K562 (cell line): ENCODE data around the gene ELP1. TPM values are rescaled to one million over a fixed set of nuclear protein-coding genes. Genes with fewer than 3 reads are reported as not detected.

Source experiments
- CHD4 ChIP-seq: fragments of 200-600 bp; sonication (generic); IDR thresholded peaks from 3 replicates; pipeline ENCODE4 v1.6.1; 2012; ENCODE audit warnings: low read depth, mild to moderate bottlenecking, mixed read lengths, low read length, inconsistent platforms; ENCODE audit not compliant: insufficient read depth, insufficient replicate concordance, poor library complexity, severe bottlenecking
- JUN ChIP-seq, 2 experiments: sonication (generic) in 1 of 2; formaldehyde crosslinking in 1 of 2; IDR thresholded peaks; 2 replicates each; pipeline versions ENCODE4 v1.6.1 to v1.8.0; 2012 to 2022; ENCODE audit warnings: borderline replicate concordance in 2 of 2, mild to moderate bottlenecking in 2 of 2, improper control_type of control experiment in 1 of 2, low read depth in 1 of 2, low read length in 1 of 2, missing genetic modification reagents in 1 of 2
- KLF6 ChIP-seq: fragments of 250-450 bp; sonication (Bioruptor Pico); IDR thresholded peaks from 2 replicates; pipeline ENCODE4 v1.4.0; 2020; ENCODE audit warnings: mild to moderate bottlenecking, moderate library complexity, borderline replicate concordance
- NR2F6 ChIP-seq: fragments of 450-650 bp; formaldehyde crosslinking; IDR thresholded peaks from 2 replicates; pipeline ENCODE4 v1.4.0; 2020; ENCODE audit warnings: mild to moderate bottlenecking
- POLR3G ChIP-seq: IDR thresholded peaks from 2 replicates; pipeline ENCODE4 v1.6.1; 2011; ENCODE audit not compliant: insufficient read length, insufficient replicate concordance; ENCODE audit errors: extremely low read depth
- RB1 ChIP-seq: fragments of 450-650 bp; IDR thresholded peaks from 2 replicates; pipeline ENCODE4 v1.6.1; 2017; ENCODE audit warnings: low read depth, mild to moderate bottlenecking
- RBM22 ChIP-seq: fragments of 200-400 bp; formaldehyde crosslinking; IDR thresholded peaks from 2 replicates; pipeline ENCODE4 v1.6.1; 2018; ENCODE audit warnings: low read length, low read depth; ENCODE audit not compliant: poor library complexity, severe bottlenecking
- RNF2 ChIP-seq: sonication (generic); IDR thresholded peaks from 2 replicates; pipeline ENCODE4 v1.6.1; 2016
- SREBF2 ChIP-seq: sonication (generic); formaldehyde crosslinking; IDR thresholded peaks from 2 replicates; pipeline ENCODE4 v1.4.0; 2020; ENCODE audit warnings: mild to moderate bottlenecking, missing genetic modification reagents
- TAF7 ChIP-seq: fragments of 450-650 bp; IDR thresholded peaks from 2 replicates; pipeline ENCODE4 v1.6.1; 2016; ENCODE audit warnings: missing genetic modification characterization, missing compliant biosample characterization
- ZFP30 ChIP-seq: fragments of 250-450 bp; sonication (Bioruptor Pico); IDR thresholded peaks from 2 replicates; pipeline ENCODE4 v1.8.0; 2022; ENCODE audit warnings: moderate library complexity, mild to moderate bottlenecking, inconsistent platforms, borderline replicate concordance
- ZNF212 ChIP-seq: fragments of 450-650 bp; formaldehyde crosslinking; IDR thresholded peaks from 2 replicates; pipeline ENCODE4 v1.4.0; 2020; ENCODE audit warnings: mild to moderate bottlenecking
- ZNF253 ChIP-seq: fragments of 250-450 bp; sonication (Bioruptor Pico); conservative IDR thresholded peaks from 2 replicates; pipeline ENCODE4 v1.6.1; 2021; ENCODE audit warnings: mild to moderate bottlenecking
- ZNF586 ChIP-seq: fragments of 450-650 bp; formaldehyde crosslinking; conservative IDR thresholded peaks from 2 replicates; pipeline ENCODE4 v1.4.0; 2020; ENCODE audit warnings: mild to moderate bottlenecking, moderate library complexity
- polyA plus RNA-seq, 8 experiments: library from polyadenylated mRNA; depleted of rRNA in 4 of 8; stranded (reverse) in 5 of 8; unstranded in 3 of 8; fragments of >200 nt; fragmentation: Nextera tagmentation in 2 of 8; fragmentation: Illumina TruSeq in 1 of 8; extraction: Ambion mirVana in 2 of 8; extraction: Trizol in 1 of 8; gene quantifications; 2 replicates each; pipeline versions ENCODE4 v1.2.1 to v1.2.3, GENCODE V29; 2011 to 2014; ENCODE audit warnings: inconsistent platforms in 1 of 8, missing spikeins in 1 of 8
- total RNA-seq, 7 experiments: library from RNA; depleted of rRNA in 6 of 7; stranded (reverse); fragments of >200 nt in 6 of 7; fragmentation: Illumina TruSeq in 2 of 7; extraction: Trizol in 2 of 7; gene quantifications; 2 replicates each; pipeline versions ENCODE4 v1.2.1 to v1.2.3, GENCODE V29; 2011 to 2021; ENCODE audit warnings: low replicate concordance in 1 of 7
- TF ChIP-seq, protein P1 (sequence below), 2 experiments: fragments of 450-650 bp; conservative IDR thresholded peaks; 2 replicates each; pipeline ENCODE4 v1.6.1; 2017; ENCODE audit warnings: mild to moderate bottlenecking in 2 of 2, moderate library complexity in 2 of 2
- TF ChIP-seq, protein P2 (sequence below): sonication (generic); formaldehyde crosslinking; IDR thresholded peaks from 2 replicates; pipeline ENCODE4 v1.8.0; 2022; ENCODE audit warnings: mild to moderate bottlenecking, missing genetic modification reagents
- TF ChIP-seq, protein P3 (sequence below): fragments of 200-400 bp; formaldehyde crosslinking; IDR thresholded peaks from 2 replicates; pipeline ENCODE4 v1.6.1; 2017; ENCODE audit warnings: mild to moderate bottlenecking, low read depth, low read length, moderate library complexity
- TF ChIP-seq, protein P4 (sequence below): fragments of 250-450 bp; sonication (Bioruptor Pico); IDR thresholded peaks from 2 replicates; pipeline ENCODE4 v1.9.0; 2021; ENCODE audit warnings: mild to moderate bottlenecking, inconsistent platforms
- TF ChIP-seq, protein P5 (sequence below): sonication (generic); formaldehyde crosslinking; IDR thresholded peaks from 2 replicates; pipeline ENCODE4 v1.8.0; 2022; ENCODE audit warnings: mild to moderate bottlenecking, missing genetic modification reagents

The ELP1 gene
- total and polyA plus RNA-seq, 9 of the 15 experiments (the other 6 are each of a cell fraction or from before 2014, with no cell fraction given), result 17.0 to 48.6 (median 39.7) TPM

GRCh38 chr9:108903420-108904103, 30.4 kb downstream of the ELP1 start (continued):
- TF ChIP-seq, protein P1, sequence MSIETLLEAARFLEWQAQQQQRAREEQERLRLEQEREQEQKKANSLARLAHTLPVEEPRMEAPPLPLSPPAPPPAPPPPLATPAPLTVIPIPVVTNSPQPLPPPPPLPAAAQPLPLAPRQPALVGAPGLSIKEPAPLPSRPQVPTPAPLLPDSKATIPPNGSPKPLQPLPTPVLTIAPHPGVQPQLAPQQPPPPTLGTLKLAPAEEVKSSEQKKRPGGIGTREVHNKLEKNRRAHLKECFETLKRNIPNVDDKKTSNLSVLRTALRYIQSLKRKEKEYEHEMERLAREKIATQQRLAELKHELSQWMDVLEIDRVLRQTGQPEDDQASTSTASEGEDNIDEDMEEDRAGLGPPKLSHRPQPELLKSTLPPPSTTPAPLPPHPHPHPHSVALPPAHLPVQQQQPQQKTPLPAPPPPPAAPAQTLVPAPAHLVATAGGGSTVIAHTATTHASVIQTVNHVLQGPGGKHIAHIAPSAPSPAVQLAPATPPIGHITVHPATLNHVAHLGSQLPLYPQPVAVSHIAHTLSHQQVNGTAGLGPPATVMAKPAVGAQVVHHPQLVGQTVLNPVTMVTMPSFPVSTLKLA (conservative IDR thresholded peaks at IDR 0.05), result no peak
- TF ChIP-seq RB1 (no peak), SREBF2 (CRISPR knock-in tag) (no peak), NR2F6 (CRISPR knock-in tag) (no peak), POLR3G (no peak), ZNF586 (no peak), RBM22 (no peak), KLF6 (0 out of 2 replicates have a peak, but pooled peaks have one; percentile 21), TAF7 (tag) (no peak), ZNF253 (CRISPR knock-in tag) (no peak), RNF2 (no peak), ZNF212 (CRISPR knock-in tag) (no peak), ZFP30 (no peak), JUN (IDR thresholded peaks at IDR 0.05; ENCODE audit: borderline replicate concordance, low read depth, low read length) (peak; percentile 83), JUN (CRISPR knock-in tag; IDR thresholded peaks at IDR 0.05; ENCODE audit: borderline replicate concordance) (no peak), CHD4 (no peak)
- TF ChIP-seq, protein P2, sequence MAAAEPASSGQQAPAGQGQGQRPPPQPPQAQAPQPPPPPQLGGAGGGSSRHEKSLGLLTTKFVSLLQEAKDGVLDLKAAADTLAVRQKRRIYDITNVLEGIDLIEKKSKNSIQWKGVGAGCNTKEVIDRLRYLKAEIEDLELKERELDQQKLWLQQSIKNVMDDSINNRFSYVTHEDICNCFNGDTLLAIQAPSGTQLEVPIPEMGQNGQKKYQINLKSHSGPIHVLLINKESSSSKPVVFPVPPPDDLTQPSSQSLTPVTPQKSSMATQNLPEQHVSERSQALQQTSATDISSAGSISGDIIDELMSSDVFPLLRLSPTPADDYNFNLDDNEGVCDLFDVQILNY, result no peak
- TF ChIP-seq, protein P3, sequence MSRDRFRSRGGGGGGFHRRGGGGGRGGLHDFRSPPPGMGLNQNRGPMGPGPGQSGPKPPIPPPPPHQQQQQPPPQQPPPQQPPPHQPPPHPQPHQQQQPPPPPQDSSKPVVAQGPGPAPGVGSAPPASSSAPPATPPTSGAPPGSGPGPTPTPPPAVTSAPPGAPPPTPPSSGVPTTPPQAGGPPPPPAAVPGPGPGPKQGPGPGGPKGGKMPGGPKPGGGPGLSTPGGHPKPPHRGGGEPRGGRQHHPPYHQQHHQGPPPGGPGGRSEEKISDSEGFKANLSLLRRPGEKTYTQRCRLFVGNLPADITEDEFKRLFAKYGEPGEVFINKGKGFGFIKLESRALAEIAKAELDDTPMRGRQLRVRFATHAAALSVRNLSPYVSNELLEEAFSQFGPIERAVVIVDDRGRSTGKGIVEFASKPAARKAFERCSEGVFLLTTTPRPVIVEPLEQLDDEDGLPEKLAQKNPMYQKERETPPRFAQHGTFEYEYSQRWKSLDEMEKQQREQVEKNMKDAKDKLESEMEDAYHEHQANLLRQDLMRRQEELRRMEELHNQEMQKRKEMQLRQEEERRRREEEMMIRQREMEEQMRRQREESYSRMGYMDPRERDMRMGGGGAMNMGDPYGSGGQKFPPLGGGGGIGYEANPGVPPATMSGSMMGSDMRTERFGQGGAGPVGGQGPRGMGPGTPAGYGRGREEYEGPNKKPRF, result no peak
- TF ChIP-seq, protein P4, sequence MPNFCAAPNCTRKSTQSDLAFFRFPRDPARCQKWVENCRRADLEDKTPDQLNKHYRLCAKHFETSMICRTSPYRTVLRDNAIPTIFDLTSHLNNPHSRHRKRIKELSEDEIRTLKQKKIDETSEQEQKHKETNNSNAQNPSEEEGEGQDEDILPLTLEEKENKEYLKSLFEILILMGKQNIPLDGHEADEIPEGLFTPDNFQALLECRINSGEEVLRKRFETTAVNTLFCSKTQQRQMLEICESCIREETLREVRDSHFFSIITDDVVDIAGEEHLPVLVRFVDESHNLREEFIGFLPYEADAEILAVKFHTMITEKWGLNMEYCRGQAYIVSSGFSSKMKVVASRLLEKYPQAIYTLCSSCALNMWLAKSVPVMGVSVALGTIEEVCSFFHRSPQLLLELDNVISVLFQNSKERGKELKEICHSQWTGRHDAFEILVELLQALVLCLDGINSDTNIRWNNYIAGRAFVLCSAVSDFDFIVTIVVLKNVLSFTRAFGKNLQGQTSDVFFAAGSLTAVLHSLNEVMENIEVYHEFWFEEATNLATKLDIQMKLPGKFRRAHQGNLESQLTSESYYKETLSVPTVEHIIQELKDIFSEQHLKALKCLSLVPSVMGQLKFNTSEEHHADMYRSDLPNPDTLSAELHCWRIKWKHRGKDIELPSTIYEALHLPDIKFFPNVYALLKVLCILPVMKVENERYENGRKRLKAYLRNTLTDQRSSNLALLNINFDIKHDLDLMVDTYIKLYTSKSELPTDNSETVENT (CRISPR knock-in tag), result no peak
- TF ChIP-seq, protein P5, sequence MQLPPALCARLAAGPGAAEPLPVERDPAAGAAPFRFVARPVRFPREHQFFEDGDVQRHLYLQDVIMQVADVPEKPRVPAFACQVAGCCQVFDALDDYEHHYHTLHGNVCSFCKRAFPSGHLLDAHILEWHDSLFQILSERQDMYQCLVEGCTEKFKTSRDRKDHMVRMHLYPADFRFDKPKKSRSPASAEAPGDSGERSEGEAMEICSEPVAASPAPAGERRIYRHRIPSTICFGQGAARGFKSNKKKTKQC, result no peak
